ENCODE data around the gene DOCK7.
"Not testable (repeated sequence)": the region's sequence is repeated elsewhere in the genome, so short reads cannot be mapped to it uniquely, and the experiment has no call there.

The DOCK7 gene

DNA sequence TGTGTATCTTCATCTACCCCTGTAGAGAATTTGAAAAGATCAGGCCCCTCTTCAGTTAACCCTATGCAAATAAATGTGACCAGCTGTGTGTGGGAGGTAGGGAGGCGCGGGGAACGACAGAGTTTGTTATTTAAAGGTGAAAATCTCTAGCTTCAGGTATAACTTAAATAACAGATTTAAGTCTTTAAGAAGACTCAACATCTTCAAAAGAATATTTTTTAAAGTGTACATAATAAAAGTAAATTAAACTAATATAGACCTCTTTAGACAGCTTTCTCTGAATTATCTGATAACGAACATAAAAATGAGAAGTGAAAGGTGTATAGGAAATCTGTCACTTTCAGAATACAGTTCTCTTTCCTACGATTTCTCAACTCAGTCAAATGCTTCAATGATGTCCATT is 74.9 kb downstream of the DOCK7 start:
- no peaks in the 10 kb centered on the region for H4K20me1 ChIP-seq (ENCODE audit: control insufficient read depth, insufficient read depth, low read depth, low read length)
- H3K27ac ChIP-seq (ENCODE audit: low read depth, low read length), result peak overlapping the region; percentile 60
- H3K4me1 ChIP-seq (ENCODE audit: control insufficient read depth, low read length), result peaks cover 23% of the 10 kb centered on the region
- H3K9me2 ChIP-seq (replicated peaks; ENCODE audit: control insufficient read depth, low read length), result no peaks in the 10 kb centered on the region
- H3F3A ChIP-seq (ENCODE audit: control insufficient read depth, insufficient read depth), result 0 out of 2 replicates have a peak, but pooled peaks cover 2% of the 10 kb centered on the region
- TF ChIP-seq, protein P1, sequence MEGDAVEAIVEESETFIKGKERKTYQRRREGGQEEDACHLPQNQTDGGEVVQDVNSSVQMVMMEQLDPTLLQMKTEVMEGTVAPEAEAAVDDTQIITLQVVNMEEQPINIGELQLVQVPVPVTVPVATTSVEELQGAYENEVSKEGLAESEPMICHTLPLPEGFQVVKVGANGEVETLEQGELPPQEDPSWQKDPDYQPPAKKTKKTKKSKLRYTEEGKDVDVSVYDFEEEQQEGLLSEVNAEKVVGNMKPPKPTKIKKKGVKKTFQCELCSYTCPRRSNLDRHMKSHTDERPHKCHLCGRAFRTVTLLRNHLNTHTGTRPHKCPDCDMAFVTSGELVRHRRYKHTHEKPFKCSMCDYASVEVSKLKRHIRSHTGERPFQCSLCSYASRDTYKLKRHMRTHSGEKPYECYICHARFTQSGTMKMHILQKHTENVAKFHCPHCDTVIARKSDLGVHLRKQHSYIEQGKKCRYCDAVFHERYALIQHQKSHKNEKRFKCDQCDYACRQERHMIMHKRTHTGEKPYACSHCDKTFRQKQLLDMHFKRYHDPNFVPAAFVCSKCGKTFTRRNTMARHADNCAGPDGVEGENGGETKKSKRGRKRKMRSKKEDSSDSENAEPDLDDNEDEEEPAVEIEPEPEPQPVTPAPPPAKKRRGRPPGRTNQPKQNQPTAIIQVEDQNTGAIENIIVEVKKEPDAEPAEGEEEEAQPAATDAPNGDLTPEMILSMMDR (IDR thresholded peaks at IDR 0.05; ENCODE audit: low read depth, low read length, poor library complexity, severe bottlenecking), result no peak
- TF ChIP-seq EZH2phosphoT487 (IDR thresholded peaks at IDR 0.05; ENCODE audit: borderline replicate concordance, low read length), result no peak
- no peaks in the 10 kb centered on the region for H3K79me2 ChIP-seq (ENCODE audit: control insufficient read depth, low read length)
- H3K9me3 ChIP-seq (ENCODE audit: control insufficient read depth, insufficient read depth, low read length), result no peaks in the 10 kb centered on the region
- peak overlapping the region; percentile 45 for H3K4me3 ChIP-seq (ENCODE audit: low read length)
- peaks cover 8% of the 10 kb centered on the region for H3K36me3 ChIP-seq (ENCODE audit: control insufficient read depth, low read length)
- peak overlapping the region; percentile 55 for H3K4me2 ChIP-seq (ENCODE audit: low read length)
- H3K27me3 ChIP-seq (ENCODE audit: control insufficient read depth, low read length), result no peaks in the 10 kb centered on the region

DNA sequence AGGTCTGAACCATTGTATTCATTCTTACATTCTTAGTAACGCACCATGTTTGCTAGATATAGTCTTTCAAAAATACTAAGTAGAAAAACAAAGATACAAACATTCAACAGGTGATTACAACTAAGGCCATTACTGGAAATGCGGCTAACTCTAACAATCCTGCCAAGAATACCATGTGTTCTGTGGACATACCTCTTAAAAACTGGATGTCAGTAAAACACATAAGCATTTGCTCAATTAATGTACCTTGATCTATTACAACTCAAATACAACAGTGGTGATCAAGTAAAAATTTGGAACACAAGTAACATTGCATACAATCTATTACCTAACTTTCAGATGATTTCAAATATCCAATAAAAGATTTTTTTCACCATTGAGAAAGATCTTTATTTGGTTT is 75.4 kb downstream of the DOCK7 start:
- Histone ChIP-seq H3K36me3 (ENCODE audit: control insufficient read depth, low read length) (peaks cover 8% of the 10 kb centered on the region), H3K4me1 (ENCODE audit: control insufficient read depth, low read length) (peaks cover 23% of the 10 kb centered on the region), H3F3A (ENCODE audit: control insufficient read depth, insufficient read depth) (0 out of 2 replicates have a peak, but pooled peaks cover 2% of the 10 kb centered on the region), H4K20me1 (ENCODE audit: control insufficient read depth, insufficient read depth, low read depth, low read length) (no peaks in the 10 kb centered on the region), H3K9me3 (ENCODE audit: control insufficient read depth, insufficient read depth, low read length) (no peaks in the 10 kb centered on the region), H3K9me2 (replicated peaks; ENCODE audit: control insufficient read depth, low read length) (no peaks in the 10 kb centered on the region), H3K27me3 (ENCODE audit: control insufficient read depth, low read length) (no peaks in the 10 kb centered on the region), H3K79me2 (ENCODE audit: control insufficient read depth, low read length) (no peaks in the 10 kb centered on the region), H3K27ac (ENCODE audit: low read depth, low read length) (peak overlapping the region; percentile 60), H3K4me2 (ENCODE audit: low read length) (peak overlapping the region; percentile 55), H3K4me3 (ENCODE audit: low read length) (peak overlapping the region; percentile 45)
- TF ChIP-seq, protein P1 (IDR thresholded peaks at IDR 0.05; ENCODE audit: low read depth, low read length, poor library complexity, severe bottlenecking), result no peak
- no peak for TF ChIP-seq EZH2phosphoT487 (IDR thresholded peaks at IDR 0.05; ENCODE audit: borderline replicate concordance, low read length)

DNA sequence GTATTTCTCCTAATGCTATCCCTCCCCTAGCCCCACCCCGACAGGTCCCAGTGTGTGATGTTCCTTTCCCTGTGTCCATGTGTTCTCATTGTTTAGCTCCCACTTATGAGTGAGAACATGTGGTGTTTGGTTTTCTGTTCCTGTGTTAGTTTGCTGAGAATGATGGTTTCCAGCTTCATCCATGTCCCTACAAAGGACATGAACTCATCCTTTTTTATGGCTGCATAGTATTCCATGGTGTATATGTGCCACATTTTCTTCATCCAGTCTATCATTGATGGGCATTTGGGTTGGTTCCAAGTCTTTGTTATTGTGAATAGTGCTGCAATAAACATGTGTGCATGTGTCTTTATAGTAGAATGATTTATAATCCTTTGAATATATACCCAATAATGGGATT is 77.6 kb downstream of the DOCK7 start:
- H4K20me1 ChIP-seq (ENCODE audit: control insufficient read depth, insufficient read depth, low read depth, low read length); H3K9me2 ChIP-seq (replicated peaks; ENCODE audit: control insufficient read depth, low read length); H3F3A ChIP-seq (ENCODE audit: control insufficient read depth, insufficient read depth); H3K4me2 ChIP-seq (ENCODE audit: low read length); H3K4me3 ChIP-seq (ENCODE audit: low read length); H3K36me3 ChIP-seq (ENCODE audit: control insufficient read depth, low read length); H3K27ac ChIP-seq (ENCODE audit: low read depth, low read length); H3K79me2 ChIP-seq (ENCODE audit: control insufficient read depth, low read length); H3K9me3 ChIP-seq (ENCODE audit: control insufficient read depth, insufficient read depth, low read length); H3K27me3 ChIP-seq (ENCODE audit: control insufficient read depth, low read length): not testable (repeated sequence)
- H3K4me1 ChIP-seq (ENCODE audit: control insufficient read depth, low read length), result peaks cover 23% of the 10 kb centered on the region

DNA sequence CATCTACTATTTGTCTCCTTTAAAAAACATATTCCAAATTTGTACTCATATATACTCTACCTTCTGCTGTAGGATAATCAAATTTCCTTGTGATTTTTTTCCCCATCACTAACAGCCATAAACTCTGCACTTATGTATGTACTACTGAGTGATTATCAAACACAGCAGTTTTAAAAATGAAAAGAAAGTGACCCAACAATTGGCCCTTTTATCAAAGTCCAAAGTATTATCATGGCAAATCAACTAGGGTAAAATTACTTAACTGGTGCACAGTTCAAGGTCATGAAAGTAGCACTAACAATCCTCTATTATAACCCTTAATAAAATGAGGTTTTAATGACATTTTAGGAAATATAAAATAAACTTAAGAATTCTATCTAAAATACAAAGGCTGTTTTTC is 79.3 kb downstream of the DOCK7 start:
- Histone ChIP-seq H3K36me3 (ENCODE audit: control insufficient read depth, low read length) (peaks cover 8% of the 10 kb centered on the region), H3K79me2 (ENCODE audit: control insufficient read depth, low read length) (no peaks in the 10 kb centered on the region), H4K20me1 (ENCODE audit: control insufficient read depth, insufficient read depth, low read depth, low read length) (no peaks in the 10 kb centered on the region), H3K4me2 (ENCODE audit: low read length) (no peak overlapping the region), H3K9me3 (ENCODE audit: control insufficient read depth, insufficient read depth, low read length) (no peaks in the 10 kb centered on the region), H3K9me2 (replicated peaks; ENCODE audit: control insufficient read depth, low read length) (no peaks in the 10 kb centered on the region), H3K4me3 (ENCODE audit: low read length) (no peak overlapping the region), H3K27ac (ENCODE audit: low read depth, low read length) (no peak overlapping the region), H3K4me1 (ENCODE audit: control insufficient read depth, low read length) (peaks cover 15% of the 10 kb centered on the region), H3F3A (ENCODE audit: control insufficient read depth, insufficient read depth) (0 out of 2 replicates have a peak, but pooled peaks cover 2% of the 10 kb centered on the region), H3K27me3 (ENCODE audit: control insufficient read depth, low read length) (no peaks in the 10 kb centered on the region)
- no peak for TF ChIP-seq EZH2phosphoT487 (IDR thresholded peaks at IDR 0.05; ENCODE audit: borderline replicate concordance, low read length)
- TF ChIP-seq, protein P1 (IDR thresholded peaks at IDR 0.05; ENCODE audit: low read depth, low read length, poor library complexity, severe bottlenecking), result no peak

Data from DOHH2 (cell line).